SK-N-SH treated with all-trans-retinoic acid at 6 μM for 48 hours (cell line): Measurements from ENCODE around the gene ARHGAP12.

Experiments
- ATAC-seq: fragments of 200-7000 bp; cut with Tn5 transposase; 3 replicates; pipeline ENCODE4 v1.9.1; 2020; ENCODE audit warnings: mild to moderate bottlenecking, moderate library complexity
- ARNTL ChIP-seq: fragments of 450-650 bp; formaldehyde crosslinking; IDR thresholded peaks from 2 replicates; pipeline ENCODE4 v1.5.0; 2020; ENCODE audit warnings: low read depth, mild to moderate bottlenecking, moderate library complexity, borderline replicate concordance
- CREB5 ChIP-seq: fragments of 250-450 bp; sonication (Bioruptor Pico); IDR thresholded peaks from 2 replicates; pipeline ENCODE4 v1.5.1; 2020; ENCODE audit warnings: low read depth, mild to moderate bottlenecking, moderate library complexity
- CSRNP3 ChIP-seq: fragments of 250-450 bp; sonication (Bioruptor Pico); IDR thresholded peaks from 2 replicates; pipeline ENCODE4 v1.5.1; 2021; ENCODE audit warnings: mild to moderate bottlenecking, moderate library complexity
- ESRRG ChIP-seq: fragments of 250-450 bp; sonication (Bioruptor Pico); IDR thresholded peaks from 2 replicates; pipeline ENCODE4 v1.6.1; 2021; ENCODE audit warnings: mild to moderate bottlenecking
- ISL1 ChIP-seq: fragments of 250-450 bp; sonication (Bioruptor Pico); IDR thresholded peaks from 2 replicates; pipeline ENCODE4 v2.1.2; 2022; ENCODE audit warnings: mild to moderate bottlenecking, moderate library complexity
- PATZ1 ChIP-seq: fragments of 250-450 bp; sonication (Bioruptor Pico); IDR thresholded peaks from 2 replicates; pipeline ENCODE4 v1.8.0; 2020; ENCODE audit warnings: mild to moderate bottlenecking, moderate library complexity, borderline replicate concordance
- POU6F1 ChIP-seq: fragments of 250-450 bp; sonication (Bioruptor Pico); IDR thresholded peaks from 2 replicates; pipeline ENCODE4 v1.8.0; 2021; ENCODE audit warnings: low read depth, mild to moderate bottlenecking, moderate library complexity, borderline replicate concordance
- SNAI2 ChIP-seq: fragments of 250-450 bp; sonication (Bioruptor Pico); IDR thresholded peaks from 2 replicates; pipeline ENCODE4 v1.5.0; 2020; ENCODE audit warnings: mild to moderate bottlenecking, moderate library complexity
- TOX ChIP-seq: fragments of 250-450 bp; sonication (Bioruptor Pico); IDR thresholded peaks from 2 replicates; pipeline ENCODE4 v1.8.0; 2021; ENCODE audit warnings: mild to moderate bottlenecking, moderate library complexity, borderline replicate concordance
- TSHZ2 ChIP-seq: fragments of 250-450 bp; sonication (Bioruptor Pico); IDR thresholded peaks from 2 replicates; pipeline ENCODE4 v1.5.0; 2020; ENCODE audit warnings: mild to moderate bottlenecking, moderate library complexity
- ZFP3 ChIP-seq: fragments of 250-450 bp; sonication (Bioruptor Pico); IDR thresholded peaks from 2 replicates; pipeline ENCODE4 v1.5.0; 2020; ENCODE audit warnings: mild to moderate bottlenecking, moderate library complexity
- ZFP30 ChIP-seq: fragments of 450-650 bp; formaldehyde crosslinking; IDR thresholded peaks from 2 replicates; pipeline ENCODE4 v1.5.0; 2022; ENCODE audit warnings: mild to moderate bottlenecking, moderate library complexity
- ZNF565 ChIP-seq: fragments of 450-650 bp; formaldehyde crosslinking; conservative IDR thresholded peaks from 2 replicates; pipeline ENCODE4 v1.5.0; 2020; ENCODE audit warnings: low read depth, mild to moderate bottlenecking, moderate library complexity
- ZNF70 ChIP-seq: fragments of 450-650 bp; formaldehyde crosslinking; IDR thresholded peaks from 2 replicates; pipeline ENCODE4 v1.5.0; 2020; ENCODE audit warnings: mild to moderate bottlenecking, moderate library complexity

Gene ARHGAP12

GRCh38 chr10:31940839-31941653, 12.4 kb upstream of the ARHGAP12 start (continued):
- no peak for TF ChIP-seq TSHZ2
- no peak for TF ChIP-seq ZFP30
- peak; percentile 56; the same call in 1 of the 2 replicates for TF ChIP-seq CREB5
- TF ChIP-seq TOX (CRISPR knock-in tag) = no peak; the same call in 1 of the 2 replicates
- TF ChIP-seq ARNTL (CRISPR knock-in tag) = no peak
- peak; percentile 86 for TF ChIP-seq ISL1 (CRISPR knock-in tag)
- TF ChIP-seq, all 23 proteins: peak for 5

- TF ChIP-seq ZNF565 (CRISPR knock-in tag) (no peak), TOX (CRISPR knock-in tag) (peak; percentile 43; the same call in 1 of the 2 replicates)
- peak; percentile 22 for ATAC-seq
Observed at GRCh38 chr10:31939797-31940708, 11.4 kb upstream of the ARHGAP12 start.

GRCh38 chr10:31937371-31937770, 8.7 kb upstream of the ARHGAP12 start:
- ATAC-seq = no peak
- no peak for TF ChIP-seq TSHZ2
- no peak for TF ChIP-seq CSRNP3 (CRISPR knock-in tag)
- TF ChIP-seq ESRRG (CRISPR knock-in tag) = no peak
- no peak for TF ChIP-seq ZFP3
- TF ChIP-seq ZNF70 = no peak
- TF ChIP-seq SNAI2 (CRISPR knock-in tag) = no peak
- TF ChIP-seq POU6F1 (CRISPR knock-in tag) = no peak
- no peak for TF ChIP-seq ZNF565 (CRISPR knock-in tag)
- no peak for TF ChIP-seq TOX (CRISPR knock-in tag)
- no peak for TF ChIP-seq PATZ1
- TF ChIP-seq, all 23 proteins: peak for 0
